Measurements from ENCODE around the gene DGCR8.

DGCR8 gene

GRCh38 chr22:20093418-20094196 lies 13.6 kb downstream of the DGCR8 start:
- Histone ChIP-seq H3K4me3 (ENCODE audit: extremely low read depth, insufficient read depth, low read length, poor library complexity, severe bottlenecking) (no peak overlapping the region), H3K36me3 (ENCODE audit: control insufficient read depth, insufficient read depth, low read length) (peaks cover 97% of the 10 kb centered on the region), H3K27ac (ENCODE audit: low read depth, low read length, severe bottlenecking) (no peak overlapping the region), H3K4me1 (ENCODE audit: control insufficient read depth, insufficient read depth, low read length, poor library complexity, severe bottlenecking) (no peaks in the 10 kb centered on the region), H3K9me3 (ENCODE audit: control insufficient read depth, low read length) (no peaks in the 10 kb centered on the region)
- 98 to 99% methylated on average over 12 of the region's 13 CpGs for WGBS, 2 experiments (ENCODE audit: insufficient coverage in 2 of 2)

- 99 to 100% methylated on average over 12 of the region's 15 CpGs for WGBS, 2 experiments (ENCODE audit: insufficient coverage in 2 of 2)
- no peak overlapping the region for H3K4me3 ChIP-seq (ENCODE audit: extremely low read depth, insufficient read depth, low read length, poor library complexity, severe bottlenecking)
- no peaks in the 10 kb centered on the region for H3K9me3 ChIP-seq (ENCODE audit: control insufficient read depth, low read length)
- peaks cover 99% of the 10 kb centered on the region for H3K36me3 ChIP-seq (ENCODE audit: control insufficient read depth, insufficient read depth, low read length)
- H3K4me1 ChIP-seq (ENCODE audit: control insufficient read depth, insufficient read depth, low read length, poor library complexity, severe bottlenecking) = no peaks in the 10 kb centered on the region
- no peak overlapping the region for H3K27ac ChIP-seq (ENCODE audit: low read depth, low read length, severe bottlenecking)
Measured at GRCh38 chr22:20094197-20094807, 14.3 kb downstream of the DGCR8 start.

- H3K27ac ChIP-seq (ENCODE audit: low read depth, low read length, severe bottlenecking) = no peak overlapping the region
- H3K36me3 ChIP-seq (ENCODE audit: control insufficient read depth, insufficient read depth, low read length) = peaks cover 98% of the 10 kb centered on the region
- WGBS, 2 experiments (ENCODE audit: insufficient coverage in 2 of 2) = 100% methylated on average over 1 of the region's 4 CpGs; no CpG with 5 or more reads in 1 of the 2 experiments
- H3K4me1 ChIP-seq (ENCODE audit: control insufficient read depth, insufficient read depth, low read length, poor library complexity, severe bottlenecking) = no peaks in the 10 kb centered on the region
- H3K4me3 ChIP-seq (ENCODE audit: extremely low read depth, insufficient read depth, low read length, poor library complexity, severe bottlenecking) = no peak overlapping the region
- H3K9me3 ChIP-seq (ENCODE audit: control insufficient read depth, low read length) = no peaks in the 10 kb centered on the region
Measured at GRCh38 chr22:20095521-20095920, 15.5 kb downstream of the DGCR8 start.

- Histone ChIP-seq H3K27ac (ENCODE audit: low read depth, low read length, severe bottlenecking) (no peak overlapping the region), H3K9me3 (ENCODE audit: control insufficient read depth, low read length) (no peaks in the 10 kb centered on the region), H3K4me1 (ENCODE audit: control insufficient read depth, insufficient read depth, low read length, poor library complexity, severe bottlenecking) (no peaks in the 10 kb centered on the region), H3K4me3 (ENCODE audit: extremely low read depth, insufficient read depth, low read length, poor library complexity, severe bottlenecking) (no peak overlapping the region), H3K36me3 (ENCODE audit: control insufficient read depth, insufficient read depth, low read length) (peaks cover 96% of the 10 kb centered on the region)
- 80 to 100% methylated on average over 1 of the region's 2 CpGs for WGBS, 2 experiments (ENCODE audit: insufficient coverage in 2 of 2)
Measured at GRCh38 chr22:20096574-20097420, 16.8 kb downstream of the DGCR8 start.

- Histone ChIP-seq H3K4me3 (ENCODE audit: extremely low read depth, insufficient read depth, low read length, poor library complexity, severe bottlenecking) (no peak overlapping the region), H3K27ac (ENCODE audit: low read depth, low read length, severe bottlenecking) (no peak overlapping the region), H3K36me3 (ENCODE audit: control insufficient read depth, insufficient read depth, low read length) (peaks cover 95% of the 10 kb centered on the region), H3K4me1 (ENCODE audit: control insufficient read depth, insufficient read depth, low read length, poor library complexity, severe bottlenecking) (no peaks in the 10 kb centered on the region), H3K9me3 (ENCODE audit: control insufficient read depth, low read length) (no peaks in the 10 kb centered on the region)
- WGBS, 2 experiments (ENCODE audit: insufficient coverage in 2 of 2) = 95 to 98% methylated on average over 4 to 5 of the region's 6 CpGs
Measured at GRCh38 chr22:20099099-20099711, 19.2 kb downstream of the DGCR8 start.

GRCh38 chr22:20101638-20102037 lies 21.6 kb downstream of the DGCR8 start:
- no peaks in the 10 kb centered on the region for H3K4me1 ChIP-seq (ENCODE audit: control insufficient read depth, insufficient read depth, low read length, poor library complexity, severe bottlenecking)
- H3K9me3 ChIP-seq (ENCODE audit: control insufficient read depth, low read length) = no peaks in the 10 kb centered on the region
- H3K36me3 ChIP-seq (ENCODE audit: control insufficient read depth, insufficient read depth, low read length) = peaks cover 95% of the 10 kb centered on the region
- H3K4me3 ChIP-seq (ENCODE audit: extremely low read depth, insufficient read depth, low read length, poor library complexity, severe bottlenecking) = no peak overlapping the region
- no peak overlapping the region for H3K27ac ChIP-seq (ENCODE audit: low read depth, low read length, severe bottlenecking)
- WGBS, 2 experiments (ENCODE audit: insufficient coverage in 2 of 2) = 83 to 98% methylated on average over 3 to 6 of the region's 8 CpGs

- peaks cover 95% of the 10 kb centered on the region for H3K36me3 ChIP-seq (ENCODE audit: control insufficient read depth, insufficient read depth, low read length)
- 92 to 98% methylated on average over 7 to 10 of the region's 12 CpGs for WGBS, 2 experiments (ENCODE audit: insufficient coverage in 2 of 2)
- no peak overlapping the region for H3K27ac ChIP-seq (ENCODE audit: low read depth, low read length, severe bottlenecking)
Measured at GRCh38 chr22:20102203-20102780, 22.3 kb downstream of the DGCR8 start.

GRCh38 chr22:20105456-20106204 lies 25.6 kb downstream of the DGCR8 start:
- Histone ChIP-seq H3K36me3 (ENCODE audit: control insufficient read depth, insufficient read depth, low read length) (peaks cover 97% of the 10 kb centered on the region), H3K27ac (ENCODE audit: low read depth, low read length, severe bottlenecking) (no peak overlapping the region), H3K4me1 (ENCODE audit: control insufficient read depth, insufficient read depth, low read length, poor library complexity, severe bottlenecking) (no peaks in the 10 kb centered on the region), H3K9me3 (ENCODE audit: control insufficient read depth, low read length) (no peaks in the 10 kb centered on the region), H3K4me3 (ENCODE audit: extremely low read depth, insufficient read depth, low read length, poor library complexity, severe bottlenecking) (no peak overlapping the region)
- WGBS, 2 experiments (ENCODE audit: insufficient coverage in 2 of 2) = 100% methylated on average over 5 to 7 of the region's 7 CpGs

More at GRCh38 chr22:20102203-20102780, 22.3 kb downstream of the DGCR8 start:
- H3K4me1 ChIP-seq (ENCODE audit: control insufficient read depth, insufficient read depth, low read length, poor library complexity, severe bottlenecking) = no peaks in the 10 kb centered on the region
- H3K9me3 ChIP-seq (ENCODE audit: control insufficient read depth, low read length) = no peaks in the 10 kb centered on the region
- H3K4me3 ChIP-seq (ENCODE audit: extremely low read depth, insufficient read depth, low read length, poor library complexity, severe bottlenecking) = no peak overlapping the region

- no peaks in the 10 kb centered on the region for H3K4me1 ChIP-seq (ENCODE audit: control insufficient read depth, insufficient read depth, low read length, poor library complexity, severe bottlenecking)
- H3K9me3 ChIP-seq (ENCODE audit: control insufficient read depth, low read length) = no peaks in the 10 kb centered on the region
- no peak overlapping the region for H3K27ac ChIP-seq (ENCODE audit: low read depth, low read length, severe bottlenecking)
- H3K36me3 ChIP-seq (ENCODE audit: control insufficient read depth, insufficient read depth, low read length) = peaks cover 94% of the 10 kb centered on the region
- WGBS, 2 experiments (ENCODE audit: insufficient coverage in 2 of 2) = 98 to 99% methylated on average over 18 to 19 of the region's 20 CpGs
- H3K4me3 ChIP-seq (ENCODE audit: extremely low read depth, insufficient read depth, low read length, poor library complexity, severe bottlenecking) = no peak overlapping the region
Measured at GRCh38 chr22:20106205-20106848, 26.3 kb downstream of the DGCR8 start.
